Measurements from ENCODE around the gene FBN1.

DNA sequence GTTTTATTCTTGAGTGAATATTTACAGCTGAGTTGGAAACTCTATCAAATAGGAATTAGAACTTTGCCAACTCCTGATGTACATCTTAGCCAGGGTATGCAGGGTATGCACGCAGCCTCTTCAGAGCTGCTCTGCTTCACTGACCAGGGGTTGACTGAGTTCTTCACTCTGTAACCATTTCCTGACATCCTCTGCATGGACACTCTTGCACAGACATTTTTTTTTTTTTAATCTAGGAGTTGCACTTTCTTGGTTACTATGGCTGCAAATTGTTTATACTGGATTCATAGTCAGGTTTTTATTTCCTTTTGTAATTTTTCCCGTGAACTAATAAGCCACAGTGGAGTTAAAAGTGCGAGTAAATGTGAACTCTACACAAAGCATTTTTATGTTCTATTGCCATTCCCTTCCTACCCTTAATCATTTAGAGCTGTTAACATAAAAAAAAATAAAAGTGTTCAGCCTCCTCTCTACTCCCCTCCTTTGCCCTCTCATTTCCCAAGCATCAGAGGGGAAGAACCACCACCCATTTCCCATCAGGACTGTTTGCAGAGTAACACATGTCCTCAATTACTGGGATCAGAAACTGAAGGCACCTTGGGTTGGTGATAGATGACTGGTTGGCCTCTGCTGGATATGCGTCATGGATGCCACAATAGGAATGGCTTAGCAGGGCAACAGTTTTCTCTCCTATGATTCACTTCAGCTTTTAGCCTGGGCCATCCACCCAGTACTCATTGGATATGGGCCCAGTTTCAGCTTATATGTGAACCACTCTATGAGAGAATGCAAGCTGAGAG lies 260.3 kb downstream of the FBN1 start:
- TF ChIP-seq, protein P1, sequence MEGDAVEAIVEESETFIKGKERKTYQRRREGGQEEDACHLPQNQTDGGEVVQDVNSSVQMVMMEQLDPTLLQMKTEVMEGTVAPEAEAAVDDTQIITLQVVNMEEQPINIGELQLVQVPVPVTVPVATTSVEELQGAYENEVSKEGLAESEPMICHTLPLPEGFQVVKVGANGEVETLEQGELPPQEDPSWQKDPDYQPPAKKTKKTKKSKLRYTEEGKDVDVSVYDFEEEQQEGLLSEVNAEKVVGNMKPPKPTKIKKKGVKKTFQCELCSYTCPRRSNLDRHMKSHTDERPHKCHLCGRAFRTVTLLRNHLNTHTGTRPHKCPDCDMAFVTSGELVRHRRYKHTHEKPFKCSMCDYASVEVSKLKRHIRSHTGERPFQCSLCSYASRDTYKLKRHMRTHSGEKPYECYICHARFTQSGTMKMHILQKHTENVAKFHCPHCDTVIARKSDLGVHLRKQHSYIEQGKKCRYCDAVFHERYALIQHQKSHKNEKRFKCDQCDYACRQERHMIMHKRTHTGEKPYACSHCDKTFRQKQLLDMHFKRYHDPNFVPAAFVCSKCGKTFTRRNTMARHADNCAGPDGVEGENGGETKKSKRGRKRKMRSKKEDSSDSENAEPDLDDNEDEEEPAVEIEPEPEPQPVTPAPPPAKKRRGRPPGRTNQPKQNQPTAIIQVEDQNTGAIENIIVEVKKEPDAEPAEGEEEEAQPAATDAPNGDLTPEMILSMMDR (IDR thresholded peaks at IDR 0.05): no peak
- no peak for TF ChIP-seq POLR2A (IDR thresholded peaks at IDR 0.05)
